ENCODE results near the gene WT1. TPM values are rescaled to one million over a fixed set of nuclear protein-coding genes. Genes with fewer than 3 reads are reported as not detected.

WT1 gene
- polyA plus RNA-seq, 1 donor from 2014 or later = not detected

DNA sequence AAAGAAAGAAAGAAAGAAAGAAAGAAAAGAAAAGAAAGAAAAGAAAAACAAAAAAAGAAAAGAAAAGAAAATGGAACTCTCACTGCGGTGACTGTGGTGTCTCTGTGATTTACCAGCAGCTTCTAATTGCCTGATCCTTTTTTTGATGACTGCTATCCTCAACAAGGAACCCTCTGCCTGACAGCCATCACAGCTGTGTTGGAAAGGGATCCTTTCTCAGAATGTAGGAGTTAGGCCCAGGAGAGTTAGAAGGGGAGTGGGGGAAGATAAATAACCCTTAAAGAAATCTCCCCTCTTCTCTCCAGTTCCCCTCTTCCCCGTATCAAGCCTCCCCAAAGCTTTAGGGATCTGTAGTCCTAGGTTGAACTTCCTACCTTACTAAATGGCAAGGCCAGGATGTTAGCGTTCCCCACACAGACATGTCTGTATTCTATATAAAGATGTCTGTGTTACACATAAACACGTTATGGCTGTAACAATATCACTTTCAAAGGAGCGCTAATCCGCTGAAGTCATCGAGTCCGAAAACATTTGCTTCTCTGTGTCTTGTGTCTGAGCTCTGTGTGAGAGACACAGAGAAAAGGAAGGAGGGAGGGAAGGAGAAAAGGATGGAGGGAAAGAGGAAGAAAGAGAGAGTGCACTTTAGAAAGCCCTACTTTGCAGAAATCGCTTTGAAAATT is 26.8 kb upstream of the WT1 start:
- Histone ChIP-seq H3K79me2 (replicated peaks; ENCODE audit: insufficient read depth, low read length) (no peaks in the 10 kb centered on the region), H2AFZ (ENCODE audit: low read depth, low read length) (no peak overlapping the region), H3F3A (ENCODE audit: insufficient read depth, low read length, poor library complexity, severe bottlenecking) (no peaks in the 10 kb centered on the region), H3K4me2 (ENCODE audit: low read length) (no peak overlapping the region), H3K27ac (ENCODE audit: low read length) (no peak overlapping the region), H3K4me3 (ENCODE audit: low read length) (no peak overlapping the region), H3K9me3 (ENCODE audit: low read length) (no peaks in the 10 kb centered on the region), H3K36me3 (ENCODE audit: insufficient read depth, low read length) (no peaks in the 10 kb centered on the region), H3K9me2 (ENCODE audit: insufficient read depth, low read length) (no peaks in the 10 kb centered on the region), H3K9ac (ENCODE audit: low read length) (no peak overlapping the region), H3K27me3 (ENCODE audit: insufficient read depth, low read depth, low read length) (no peaks in the 10 kb centered on the region), H4K20me1 (ENCODE audit: insufficient read depth) (no peaks in the 10 kb centered on the region)
- TF ChIP-seq EP300 (conservative IDR thresholded peaks at IDR 0.05; ENCODE audit: poor library complexity, severe bottlenecking) (no peak), TAF1 (IDR thresholded peaks at IDR 0.05; ENCODE audit: low read depth) (no peak), POLR2AphosphoS5 (IDR thresholded peaks at IDR 0.05) (no peak), MXI1 (conservative IDR thresholded peaks at IDR 0.05; ENCODE audit: poor library complexity, severe bottlenecking) (no peak), EZH2 (IDR thresholded peaks at IDR 0.05; ENCODE audit: borderline replicate concordance, insufficient read depth, low read length, poor library complexity, severe bottlenecking) (no peak), SMC3 (conservative IDR thresholded peaks at IDR 0.05; ENCODE audit: poor library complexity) (no peak), RAD21 (conservative IDR thresholded peaks at IDR 0.05) (no peak)
- TF ChIP-seq, protein P1, sequence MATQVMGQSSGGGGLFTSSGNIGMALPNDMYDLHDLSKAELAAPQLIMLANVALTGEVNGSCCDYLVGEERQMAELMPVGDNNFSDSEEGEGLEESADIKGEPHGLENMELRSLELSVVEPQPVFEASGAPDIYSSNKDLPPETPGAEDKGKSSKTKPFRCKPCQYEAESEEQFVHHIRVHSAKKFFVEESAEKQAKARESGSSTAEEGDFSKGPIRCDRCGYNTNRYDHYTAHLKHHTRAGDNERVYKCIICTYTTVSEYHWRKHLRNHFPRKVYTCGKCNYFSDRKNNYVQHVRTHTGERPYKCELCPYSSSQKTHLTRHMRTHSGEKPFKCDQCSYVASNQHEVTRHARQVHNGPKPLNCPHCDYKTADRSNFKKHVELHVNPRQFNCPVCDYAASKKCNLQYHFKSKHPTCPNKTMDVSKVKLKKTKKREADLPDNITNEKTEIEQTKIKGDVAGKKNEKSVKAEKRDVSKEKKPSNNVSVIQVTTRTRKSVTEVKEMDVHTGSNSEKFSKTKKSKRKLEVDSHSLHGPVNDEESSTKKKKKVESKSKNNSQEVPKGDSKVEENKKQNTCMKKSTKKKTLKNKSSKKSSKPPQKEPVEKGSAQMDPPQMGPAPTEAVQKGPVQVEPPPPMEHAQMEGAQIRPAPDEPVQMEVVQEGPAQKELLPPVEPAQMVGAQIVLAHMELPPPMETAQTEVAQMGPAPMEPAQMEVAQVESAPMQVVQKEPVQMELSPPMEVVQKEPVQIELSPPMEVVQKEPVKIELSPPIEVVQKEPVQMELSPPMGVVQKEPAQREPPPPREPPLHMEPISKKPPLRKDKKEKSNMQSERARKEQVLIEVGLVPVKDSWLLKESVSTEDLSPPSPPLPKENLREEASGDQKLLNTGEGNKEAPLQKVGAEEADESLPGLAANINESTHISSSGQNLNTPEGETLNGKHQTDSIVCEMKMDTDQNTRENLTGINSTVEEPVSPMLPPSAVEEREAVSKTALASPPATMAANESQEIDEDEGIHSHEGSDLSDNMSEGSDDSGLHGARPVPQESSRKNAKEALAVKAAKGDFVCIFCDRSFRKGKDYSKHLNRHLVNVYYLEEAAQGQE (IDR thresholded peaks at IDR 0.05; ENCODE audit: borderline replicate concordance) = no peak
- TF ChIP-seq, protein P2, sequence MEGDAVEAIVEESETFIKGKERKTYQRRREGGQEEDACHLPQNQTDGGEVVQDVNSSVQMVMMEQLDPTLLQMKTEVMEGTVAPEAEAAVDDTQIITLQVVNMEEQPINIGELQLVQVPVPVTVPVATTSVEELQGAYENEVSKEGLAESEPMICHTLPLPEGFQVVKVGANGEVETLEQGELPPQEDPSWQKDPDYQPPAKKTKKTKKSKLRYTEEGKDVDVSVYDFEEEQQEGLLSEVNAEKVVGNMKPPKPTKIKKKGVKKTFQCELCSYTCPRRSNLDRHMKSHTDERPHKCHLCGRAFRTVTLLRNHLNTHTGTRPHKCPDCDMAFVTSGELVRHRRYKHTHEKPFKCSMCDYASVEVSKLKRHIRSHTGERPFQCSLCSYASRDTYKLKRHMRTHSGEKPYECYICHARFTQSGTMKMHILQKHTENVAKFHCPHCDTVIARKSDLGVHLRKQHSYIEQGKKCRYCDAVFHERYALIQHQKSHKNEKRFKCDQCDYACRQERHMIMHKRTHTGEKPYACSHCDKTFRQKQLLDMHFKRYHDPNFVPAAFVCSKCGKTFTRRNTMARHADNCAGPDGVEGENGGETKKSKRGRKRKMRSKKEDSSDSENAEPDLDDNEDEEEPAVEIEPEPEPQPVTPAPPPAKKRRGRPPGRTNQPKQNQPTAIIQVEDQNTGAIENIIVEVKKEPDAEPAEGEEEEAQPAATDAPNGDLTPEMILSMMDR (IDR thresholded peaks at IDR 0.05; ENCODE audit: poor library complexity, severe bottlenecking) = no peak

DNA sequence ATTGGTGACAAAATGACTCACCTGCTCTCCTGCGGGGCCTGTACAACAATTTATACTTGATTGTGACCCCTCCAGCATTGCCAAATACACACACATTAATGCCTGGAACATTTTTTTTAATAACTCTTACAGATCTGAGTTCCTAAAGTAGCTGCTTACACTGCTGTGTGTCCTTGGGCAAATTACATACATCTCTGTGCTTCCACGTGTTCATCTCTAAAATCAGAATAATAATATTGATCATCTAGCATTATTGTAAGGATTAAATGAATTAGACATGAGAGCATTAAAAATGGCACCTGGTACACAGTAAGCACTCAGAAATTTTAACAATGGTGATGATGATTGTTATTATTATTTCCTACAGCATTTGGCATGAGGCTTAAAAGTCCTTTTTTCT is 21.5 kb upstream of the WT1 start:
- Histone ChIP-seq H3K4me3 (ENCODE audit: low read length) (no peak overlapping the region), H3K9me2 (ENCODE audit: insufficient read depth, low read length) (no peaks in the 10 kb centered on the region), H4K20me1 (ENCODE audit: insufficient read depth) (no peaks in the 10 kb centered on the region), H2AFZ (ENCODE audit: low read depth, low read length) (no peak overlapping the region), H3K79me2 (replicated peaks; ENCODE audit: insufficient read depth, low read length) (no peaks in the 10 kb centered on the region), H3K9me3 (ENCODE audit: low read length) (no peaks in the 10 kb centered on the region), H3K27ac (ENCODE audit: low read length) (no peak overlapping the region), H3K36me3 (ENCODE audit: insufficient read depth, low read length) (no peaks in the 10 kb centered on the region), H3K27me3 (ENCODE audit: insufficient read depth, low read depth, low read length) (no peaks in the 10 kb centered on the region), H3K9ac (ENCODE audit: low read length) (no peak overlapping the region), H3F3A (ENCODE audit: insufficient read depth, low read length, poor library complexity, severe bottlenecking) (no peaks in the 10 kb centered on the region), H3K4me2 (ENCODE audit: low read length) (no peak overlapping the region)
- TF ChIP-seq EP300 (conservative IDR thresholded peaks at IDR 0.05; ENCODE audit: poor library complexity, severe bottlenecking) (no peak), EZH2 (IDR thresholded peaks at IDR 0.05; ENCODE audit: borderline replicate concordance, insufficient read depth, low read length, poor library complexity, severe bottlenecking) (no peak), TAF1 (IDR thresholded peaks at IDR 0.05; ENCODE audit: low read depth) (no peak), SMC3 (conservative IDR thresholded peaks at IDR 0.05; ENCODE audit: poor library complexity) (no peak), MXI1 (conservative IDR thresholded peaks at IDR 0.05; ENCODE audit: poor library complexity, severe bottlenecking) (no peak), RAD21 (conservative IDR thresholded peaks at IDR 0.05) (no peak), POLR2AphosphoS5 (IDR thresholded peaks at IDR 0.05) (no peak)
- TF ChIP-seq, protein P1 (IDR thresholded peaks at IDR 0.05; ENCODE audit: borderline replicate concordance) = no peak
- TF ChIP-seq, protein P2 (IDR thresholded peaks at IDR 0.05; ENCODE audit: poor library complexity, severe bottlenecking) = no peak

Measured in neural cell (in vitro differentiated cells).